WTC11 (cell line): ENCODE data around the gene OTOG. TPM values are rescaled to one million over a fixed set of nuclear protein-coding genes. Genes with fewer than 3 reads are reported as not detected.

Experiments
- ATAC-seq: fragments of 200-7000 bp; cut with Tn5 transposase; 2 replicates; pipeline ENCODE4 v1.10.0; 2021; ENCODE audit warnings: mild to moderate bottlenecking, moderate library complexity
- CTCF ChIA-PET: fragments of 300-600 bp; sonication (Branson Sonifier 250); formaldehyde crosslinking; loops from one replicate; lab custom pipeline; 2021; ENCODE audit warnings: antibody characterized with exemption; lab: Charles Lee
- POLR2A ChIA-PET: fragments of 350-600 bp; sonication (Branson Sonifier 250); formaldehyde crosslinking; loops from one replicate; lab custom pipeline; 2021; ENCODE audit warnings: antibody characterized with exemption; lab: Charles Lee
- DNase-seq: peaks from one replicate; pipeline ENCODE4 v3.0.0; 2021; ENCODE audit warnings: low spot score
- H3K27ac Mint-ChIP-seq: 2 replicates; pipeline ENCODE4 v1.8.0; 2021; ENCODE audit warnings: mixed read lengths
- H3K27me3 Mint-ChIP-seq: 2 replicates; pipeline ENCODE4 v1.8.0; 2021; ENCODE audit warnings: low read depth, mild to moderate bottlenecking, moderate library complexity, mixed read lengths
- H3K36me3 Mint-ChIP-seq: 2 replicates; pipeline ENCODE4 v1.8.0; 2021; ENCODE audit warnings: mixed read lengths
- H3K4me1 Mint-ChIP-seq: 2 replicates; pipeline ENCODE4 v1.8.0; 2022; ENCODE audit warnings: mixed read lengths
- H3K4me3 Mint-ChIP-seq: 2 replicates; pipeline ENCODE4 v1.8.0; 2021; ENCODE audit warnings: mild to moderate bottlenecking, moderate library complexity, mixed read lengths
- H3K9me3 Mint-ChIP-seq: 2 replicates; pipeline ENCODE4 v1.8.0; 2021; ENCODE audit warnings: mixed read lengths
- AR ChIP-seq: fragments of 250-450 bp; sonication (Bioruptor Pico); IDR thresholded peaks from 2 replicates; pipeline ENCODE4 v1.9.0; 2021; ENCODE audit warnings: mild to moderate bottlenecking
- CREB1 ChIP-seq: sonication (generic); formaldehyde crosslinking; IDR thresholded peaks from 2 replicates; pipeline ENCODE4 v1.8.0; 2023; ENCODE audit warnings: mild to moderate bottlenecking, missing genetic modification reagents
- E2F5 ChIP-seq: sonication (generic); formaldehyde crosslinking; IDR thresholded peaks from 2 replicates; pipeline ENCODE4 v1.8.1; 2022; ENCODE audit warnings: mild to moderate bottlenecking, moderate library complexity, missing genetic modification reagents
- EMX1 ChIP-seq: fragments of 250-450 bp; sonication (Bioruptor Pico); IDR thresholded peaks from 2 replicates; pipeline ENCODE4 v1.8.0; 2021; ENCODE audit warnings: mild to moderate bottlenecking
- ETV6 ChIP-seq: sonication (generic); formaldehyde crosslinking; IDR thresholded peaks from 2 replicates; pipeline ENCODE4 v1.8.1; 2022; ENCODE audit warnings: mild to moderate bottlenecking, missing genetic modification reagents
- FOXP1 ChIP-seq: sonication (generic); formaldehyde crosslinking; IDR thresholded peaks from 2 replicates; pipeline ENCODE4 v1.8.0; 2022; ENCODE audit warnings: missing genetic modification reagents, mild to moderate bottlenecking, moderate library complexity, borderline replicate concordance
- HMGA2 ChIP-seq: fragments of 250-450 bp; sonication (Bioruptor Pico); IDR thresholded peaks from 2 replicates; pipeline ENCODE4 v1.4.0; 2021; ENCODE audit warnings: mild to moderate bottlenecking, moderate library complexity
- IRF1 ChIP-seq: sonication (generic); formaldehyde crosslinking; IDR thresholded peaks from 2 replicates; pipeline ENCODE4 v1.8.0; 2023; ENCODE audit warnings: missing genetic modification reagents
- JAZF1 ChIP-seq: fragments of 250-450 bp; sonication (Bioruptor Pico); IDR thresholded peaks from 2 replicates; pipeline ENCODE4 v1.9.0; 2021; ENCODE audit warnings: moderate library complexity, mild to moderate bottlenecking, inconsistent platforms
- RORB ChIP-seq: fragments of 250-450 bp; sonication (Bioruptor Pico); IDR thresholded peaks from 2 replicates; pipeline ENCODE4 v1.9.0; 2021; ENCODE audit warnings: mild to moderate bottlenecking
- SMAD3 ChIP-seq: sonication (generic); formaldehyde crosslinking; IDR thresholded peaks from 2 replicates; pipeline ENCODE4 v1.8.0; 2022; ENCODE audit warnings: missing genetic modification reagents, mild to moderate bottlenecking, borderline replicate concordance
- SMAD4 ChIP-seq: sonication (generic); formaldehyde crosslinking; IDR thresholded peaks from 2 replicates; pipeline ENCODE4 v1.8.0; 2022; ENCODE audit warnings: mild to moderate bottlenecking, missing genetic modification reagents
- SOX15 ChIP-seq: fragments of 250-450 bp; sonication (Bioruptor Pico); IDR thresholded peaks from 2 replicates; pipeline ENCODE4 v1.9.0; 2021; ENCODE audit warnings: mild to moderate bottlenecking
- TEAD4 ChIP-seq: sonication (generic); formaldehyde crosslinking; IDR thresholded peaks from 2 replicates; pipeline ENCODE4 v1.8.0; 2022; ENCODE audit warnings: mild to moderate bottlenecking, missing genetic modification reagents
- USF2 ChIP-seq: sonication (generic); formaldehyde crosslinking; IDR thresholded peaks from 2 replicates; pipeline ENCODE4 v1.8.1; 2023; ENCODE audit warnings: mild to moderate bottlenecking, missing genetic modification reagents, moderate library complexity
- ZNF219 ChIP-seq: sonication (generic); formaldehyde crosslinking; IDR thresholded peaks from 2 replicates; pipeline ENCODE4 v1.8.0; 2023; ENCODE audit warnings: missing genetic modification reagents, mild to moderate bottlenecking, borderline replicate concordance
- ZNF281 ChIP-seq: sonication (generic); formaldehyde crosslinking; IDR thresholded peaks from 2 replicates; pipeline ENCODE4 v1.8.0; 2023; ENCODE audit warnings: mild to moderate bottlenecking, missing genetic modification reagents
- ZNF317 ChIP-seq: sonication (generic); formaldehyde crosslinking; IDR thresholded peaks from 2 replicates; pipeline ENCODE4 v1.8.1; 2023; ENCODE audit warnings: low read depth, mild to moderate bottlenecking, moderate library complexity, missing genetic modification reagents, borderline replicate concordance
- total RNA-seq: library from RNA; stranded (reverse); gene quantifications from 3 replicates; pipeline ENCODE4 v1.2.3, GENCODE V29; 2021
- TF ChIP-seq, protein P1 (sequence below): sonication (generic); formaldehyde crosslinking; IDR thresholded peaks from 2 replicates; pipeline ENCODE4 v1.8.1; 2022; ENCODE audit warnings: mild to moderate bottlenecking, missing genetic modification reagents, moderate library complexity, borderline replicate concordance
- TF ChIP-seq, protein P2 (sequence below): fragments of 250-450 bp; sonication (Bioruptor Pico); IDR thresholded peaks from 2 replicates; pipeline ENCODE4 v2.1.2; 2022; ENCODE audit warnings: mild to moderate bottlenecking, moderate library complexity

Gene OTOG
- total RNA-seq, 1 experiment from 2014 or later, result 1.4 TPM

DNA sequence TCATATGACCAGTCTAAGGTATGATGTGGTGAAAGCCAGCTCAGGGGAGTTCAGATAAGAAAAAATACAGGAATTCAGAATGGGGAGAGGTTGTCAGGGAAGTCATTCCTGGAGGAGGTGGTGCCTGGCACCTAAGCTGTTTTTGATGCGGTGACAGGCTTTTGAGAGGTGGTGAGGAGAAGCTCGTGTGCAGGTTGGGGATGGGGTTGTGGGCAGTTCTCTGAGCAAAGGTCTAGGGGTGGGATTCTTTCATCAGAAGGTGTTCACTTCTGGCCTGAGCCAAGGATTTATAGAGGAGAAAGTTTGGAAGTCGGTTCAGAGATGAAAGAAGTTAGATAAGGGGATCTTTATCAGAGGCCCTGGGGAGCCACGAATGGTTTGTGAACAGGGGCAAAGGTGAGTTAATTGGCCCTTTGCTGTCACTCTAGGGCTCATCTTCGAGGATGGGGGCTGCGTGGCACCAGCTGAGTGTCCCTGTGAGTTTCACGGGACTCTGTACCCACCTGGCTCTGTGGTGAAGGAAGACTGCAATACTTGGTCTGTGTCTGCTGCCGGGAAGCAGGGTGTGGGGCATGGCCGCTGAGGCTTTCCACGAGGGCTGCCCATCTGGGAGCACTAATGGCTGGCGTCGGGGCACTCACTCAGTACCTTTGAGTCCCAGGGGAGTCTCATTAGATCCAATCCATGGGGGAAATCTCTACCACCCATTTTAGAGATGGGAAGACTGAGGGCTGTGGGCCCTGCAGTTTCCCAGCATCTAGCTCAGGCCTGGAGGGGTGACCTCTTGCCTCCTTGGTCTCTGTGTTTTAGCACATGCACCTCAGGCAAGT is 13.4 kb downstream of the OTOG start:
- H3K27ac Mint-ChIP-seq, result no peak overlapping the region
- H3K4me1 Mint-ChIP-seq, result no peaks in the 10 kb centered on the region
- no peaks in the 10 kb centered on the region for H3K9me3 Mint-ChIP-seq
- DNase-seq (no peak), ATAC-seq (no peak)
- ChIA-PET CTCF (interaction anchor here (0.9 to 3.8 kb wide), 2 partner anchors 13 to 170 kb away, joined by 3 to 17 read pairs; partner anchors contain the start of gene OTOG), POLR2A (interaction anchor here (1.0 kb wide), 1 partner anchor 9 kb away, joined by 3 read pairs; no protein-coding TSS in a partner anchor)
- H3K36me3 Mint-ChIP-seq, result no peaks in the 10 kb centered on the region
- H3K4me3 Mint-ChIP-seq, result no peak overlapping the region
- H3K27me3 Mint-ChIP-seq, result no peaks in the 10 kb centered on the region
- TF ChIP-seq, protein P1, sequence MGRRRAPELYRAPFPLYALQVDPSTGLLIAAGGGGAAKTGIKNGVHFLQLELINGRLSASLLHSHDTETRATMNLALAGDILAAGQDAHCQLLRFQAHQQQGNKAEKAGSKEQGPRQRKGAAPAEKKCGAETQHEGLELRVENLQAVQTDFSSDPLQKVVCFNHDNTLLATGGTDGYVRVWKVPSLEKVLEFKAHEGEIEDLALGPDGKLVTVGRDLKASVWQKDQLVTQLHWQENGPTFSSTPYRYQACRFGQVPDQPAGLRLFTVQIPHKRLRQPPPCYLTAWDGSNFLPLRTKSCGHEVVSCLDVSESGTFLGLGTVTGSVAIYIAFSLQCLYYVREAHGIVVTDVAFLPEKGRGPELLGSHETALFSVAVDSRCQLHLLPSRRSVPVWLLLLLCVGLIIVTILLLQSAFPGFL (CRISPR knock-in tag), result no peak
- TF ChIP-seq ZNF281 (CRISPR knock-in tag) (no peak), FOXP1 (CRISPR knock-in tag) (no peak), SMAD3 (no peak), AR (CRISPR knock-in tag) (no peak), JAZF1 (CRISPR knock-in tag) (no peak), USF2 (CRISPR knock-in tag) (no peak), TEAD4 (CRISPR knock-in tag) (no peak), HMGA2 (CRISPR knock-in tag) (no peak), ETV6 (CRISPR knock-in tag) (no peak), SMAD4 (CRISPR knock-in tag) (no peak)

- POLR2A ChIA-PET, result interaction anchor here (1.0 kb wide), 1 partner anchor 10 kb away, joined by 3 read pairs; no protein-coding TSS in a partner anchor
- no peak for ATAC-seq
- H3K4me3 Mint-ChIP-seq, result no peak overlapping the region
Observed at GRCh38 chr11:17561111-17561415, 14.0 kb downstream of the OTOG start.

More at GRCh38 chr11:17561111-17561415, 14.0 kb downstream of the OTOG start:
- H3K27me3 Mint-ChIP-seq, result no peaks in the 10 kb centered on the region
- H3K36me3 Mint-ChIP-seq, result no peaks in the 10 kb centered on the region
- DNase-seq, result no peak
- CTCF ChIA-PET, result interaction anchor here (0.9 kb wide), 1 partner anchor 170 kb away, joined by 3 read pairs; no protein-coding TSS in a partner anchor
- no peaks in the 10 kb centered on the region for H3K9me3 Mint-ChIP-seq
- TF ChIP-seq RORB (no peak), SOX15 (CRISPR knock-in tag) (no peak), ZNF317 (CRISPR knock-in tag) (no peak), EMX1 (CRISPR knock-in tag) (no peak), ZNF219 (CRISPR knock-in tag) (no peak), JAZF1 (CRISPR knock-in tag) (no peak), E2F5 (CRISPR knock-in tag) (no peak), CREB1 (CRISPR knock-in tag) (no peak), ZNF281 (CRISPR knock-in tag) (no peak), IRF1 (no peak)
- TF ChIP-seq, protein P2, sequence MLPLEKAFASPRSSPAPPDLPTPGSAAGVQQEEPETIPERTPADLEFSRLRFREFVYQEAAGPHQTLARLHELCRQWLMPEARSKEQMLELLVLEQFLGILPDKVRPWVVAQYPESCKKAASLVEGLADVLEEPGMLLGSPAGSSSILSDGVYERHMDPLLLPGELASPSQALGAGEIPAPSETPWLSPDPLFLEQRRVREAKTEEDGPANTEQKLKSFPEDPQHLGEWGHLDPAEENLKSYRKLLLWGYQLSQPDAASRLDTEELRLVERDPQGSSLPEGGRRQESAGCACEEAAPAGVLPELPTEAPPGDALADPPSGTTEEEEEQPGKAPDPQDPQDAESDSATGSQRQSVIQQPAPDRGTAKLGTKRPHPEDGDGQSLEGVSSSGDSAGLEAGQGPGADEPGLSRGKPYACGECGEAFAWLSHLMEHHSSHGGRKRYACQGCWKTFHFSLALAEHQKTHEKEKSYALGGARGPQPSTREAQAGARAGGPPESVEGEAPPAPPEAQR (CRISPR knock-in tag), result no peak
- H3K4me1 Mint-ChIP-seq, result no peaks in the 10 kb centered on the region
- no peak overlapping the region for H3K27ac Mint-ChIP-seq
